Karpas-422 (cell line): ENCODE measurements around the gene SLC4A1. TPM values are rescaled to one million over a fixed set of nuclear protein-coding genes. Genes with fewer than 3 reads are reported as not detected.

ENCODE experiments used
- DNase-seq: peaks from one replicate; pipeline ENCODE4 v3.0.0-alpha.2; 2015
- H2AFZ ChIP-seq: fragments of 200-600 bp; sonication (generic); 2 replicates; pipeline ENCODE4 v1.6.1; 2014; ENCODE audit warnings: antibody characterized with exemption, low read length, mixed read lengths
- H3K27ac ChIP-seq: fragments of 200-600 bp; sonication (generic); 2 replicates; pipeline ENCODE4 v1.5.1; 2014; ENCODE audit warnings: mild to moderate bottlenecking, low read length, moderate library complexity
- H3K27me3 ChIP-seq: fragments of 200-600 bp; sonication (generic); 2 replicates; pipeline ENCODE4 v1.6.1; 2014; ENCODE audit warnings: low read length, mixed read lengths
- H3K36me3 ChIP-seq: fragments of 200-600 bp; sonication (generic); 2 replicates; pipeline ENCODE4 v1.6.1; 2014; ENCODE audit warnings: low read length, mixed read lengths; ENCODE audit not compliant: insufficient read depth
- H3K4me1 ChIP-seq: fragments of 200-600 bp; sonication (generic); 2 replicates; pipeline ENCODE4 v1.6.1; 2014; ENCODE audit warnings: mild to moderate bottlenecking, low read length, mixed read lengths
- H3K4me2 ChIP-seq: fragments of 200-600 bp; sonication (generic); 2 replicates; pipeline ENCODE4 v1.6.1; 2014; ENCODE audit warnings: low read length, low read depth, mild to moderate bottlenecking; ENCODE audit not compliant: poor library complexity, severe bottlenecking
- H3K4me3 ChIP-seq: fragments of 200-600 bp; sonication (generic); 2 replicates; pipeline ENCODE4 v1.5.1; 2014; ENCODE audit warnings: mild to moderate bottlenecking, antibody characterized with exemption, low read length, mixed read lengths
- H3K79me2 ChIP-seq: fragments of 200-600 bp; sonication (generic); 2 replicates; pipeline ENCODE4 v1.6.1; 2014; ENCODE audit warnings: mild to moderate bottlenecking, low read length, mixed read lengths
- H3K9ac ChIP-seq: fragments of 200-600 bp; sonication (generic); 2 replicates; pipeline ENCODE4 v1.6.0; 2014; ENCODE audit warnings: low read length
- H3K9me2 ChIP-seq: fragments of 200-600 bp; sonication (generic), shearing (Covaris generic); replicated peaks from 2 replicates; pipeline ENCODE4 v1.6.0; 2014; ENCODE audit warnings: mild to moderate bottlenecking, low read length, moderate library complexity; ENCODE audit not compliant: insufficient read depth
- H3K9me3 ChIP-seq: fragments of 300-700, 200-600 bp; sonication (generic); 2 replicates; pipeline ENCODE4 v1.6.1; 2014; ENCODE audit warnings: low read length, mixed read lengths
- H4K20me1 ChIP-seq: fragments of 200-600 bp; sonication (generic); 2 replicates; pipeline ENCODE4 v1.6.1; 2014; ENCODE audit warnings: mild to moderate bottlenecking, antibody characterized with exemption, low read length, low read depth; ENCODE audit not compliant: insufficient read depth
- total RNA-seq: library from RNA; depleted of rRNA; stranded (reverse); fragments of >200 nt; shearing (Covaris generic); gene quantifications from 2 replicates; pipeline ENCODE4 v1.2.3, GENCODE V29; 2014; ENCODE audit warnings: low replicate concordance; rRNA removed

The SLC4A1 gene
- total RNA-seq: 0.14 and 0.19 TPM in 2 replicates

DNA sequence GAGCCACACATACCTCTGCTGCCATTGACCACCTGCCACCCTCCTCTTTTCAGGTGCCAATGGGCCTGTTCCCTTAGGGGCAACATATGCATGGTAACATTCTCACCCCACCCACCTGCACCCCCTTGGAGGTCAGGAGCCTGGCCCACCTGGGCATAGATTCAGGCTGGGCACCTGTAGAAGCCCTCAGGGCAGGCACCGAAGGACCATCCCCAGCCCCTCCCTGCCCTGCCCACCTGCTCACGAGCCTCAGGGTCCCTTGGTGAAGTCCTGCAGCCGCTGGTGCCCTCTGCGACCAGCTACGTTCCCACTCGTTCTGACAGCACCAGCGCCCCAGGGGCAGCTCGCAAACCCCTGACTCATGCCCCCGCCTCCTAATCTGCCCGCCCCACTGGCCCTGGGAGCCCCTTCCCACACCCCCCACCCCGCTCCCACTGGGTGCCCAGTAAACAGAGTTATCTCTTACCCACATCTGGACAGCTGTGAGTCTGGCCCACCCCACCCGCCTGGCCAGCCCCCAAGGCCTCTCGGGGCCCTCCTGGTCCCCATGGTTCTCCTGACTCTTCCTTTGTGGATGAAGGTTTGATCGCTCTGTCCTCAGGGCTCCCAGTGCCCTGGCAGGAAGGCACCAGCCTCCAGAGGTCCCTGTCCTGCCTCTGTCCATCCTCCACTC, at the start of gene SLC4A1:
TSS of gene SLC4A1 (minus strand) at position 318 of the 673 bp plus-strand sequence. CDS start 5,269 bp downstream, outside the sequence.
- Histone ChIP-seq H3K4me1 (no peaks in the 10 kb centered on the region), H3K9me3 (no peaks in the 10 kb centered on the region), H3K9ac (no peak within 1 kb of the TSS), H2AFZ (no peak within 1 kb of the TSS), H3K9me2 (no peaks in the 10 kb centered on the region), H4K20me1 (no peaks in the 10 kb centered on the region), H3K27me3 (no peaks in the 10 kb centered on the region), H3K4me3 (no peak within 1 kb of the TSS), H3K4me2 (no peak within 1 kb of the TSS), H3K27ac (no peak within 1 kb of the TSS), H3K36me3 (no peaks in the 10 kb centered on the region), H3K79me2 (no peaks in the 10 kb centered on the region)
- no peak for DNase-seq

GRCh38 chr17:44317545-44317944, 49.6 kb upstream of the SLC4A1 start:
- Histone ChIP-seq H3K4me1 (peaks cover 12% of the 10 kb centered on the region), H4K20me1 (no peaks in the 10 kb centered on the region), H3K27ac (no peak overlapping the region), H3K79me2 (no peaks in the 10 kb centered on the region), H3K36me3 (no peaks in the 10 kb centered on the region; the same call in 1 of the 2 replicates), H3K9ac (no peak overlapping the region), H3K27me3 (no peaks in the 10 kb centered on the region), H3K9me3 (no peaks in the 10 kb centered on the region), H2AFZ (no peak overlapping the region), H3K4me3 (no peak overlapping the region), H3K9me2 (no peaks in the 10 kb centered on the region), H3K4me2 (no peak overlapping the region)
- no peak for DNase-seq

DNA sequence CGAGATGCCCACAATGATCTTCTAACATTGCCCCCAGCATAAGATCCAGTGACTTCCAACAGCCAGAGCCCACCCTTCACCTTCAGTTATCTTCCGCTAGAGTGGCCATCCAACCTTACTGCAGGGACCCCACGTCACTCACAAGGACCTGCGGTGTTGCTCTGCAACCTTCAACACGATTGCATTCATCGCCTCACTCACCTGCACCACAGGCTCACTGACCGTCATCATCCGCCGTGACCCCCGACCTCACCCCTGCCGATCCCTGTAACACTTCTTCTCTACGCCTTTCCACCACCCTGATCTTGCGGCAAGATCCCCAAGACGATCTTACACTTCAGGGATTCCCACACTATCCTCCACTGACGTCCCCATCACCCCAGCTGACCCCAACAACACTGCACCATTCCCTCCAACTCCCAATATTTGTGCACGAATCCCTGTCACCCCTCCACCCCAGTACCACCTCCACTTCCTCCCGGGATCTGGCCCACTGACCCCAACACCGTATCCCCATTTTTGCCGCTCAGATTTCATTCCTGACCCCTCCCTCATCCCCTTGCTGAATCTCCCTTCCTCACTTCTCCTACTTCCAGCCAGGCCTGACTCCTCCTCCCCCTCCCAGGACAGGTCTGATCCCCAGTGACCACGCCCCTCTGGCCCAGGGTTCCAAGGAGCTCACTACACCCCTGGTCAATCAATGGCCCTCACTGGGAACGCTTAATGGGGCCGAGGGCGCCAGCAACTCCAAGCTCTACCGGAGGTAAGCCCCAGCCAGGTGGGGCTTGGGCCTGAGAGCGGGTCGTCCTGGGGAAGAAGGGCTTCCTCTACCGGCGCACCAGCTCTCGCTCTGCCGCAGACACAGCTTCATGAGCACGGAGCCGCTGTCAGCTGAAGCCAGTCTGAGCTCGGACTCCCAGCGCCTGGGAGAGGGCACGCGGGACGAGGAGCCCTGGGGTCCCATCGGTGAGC, 48.1 kb upstream of the SLC4A1 start:
- Histone ChIP-seq H3K4me2 (peak overlapping the region; percentile 63), H3K27me3 (no peaks in the 10 kb centered on the region), H4K20me1 (no peaks in the 10 kb centered on the region), H3K79me2 (no peaks in the 10 kb centered on the region), H3K36me3 (no peaks in the 10 kb centered on the region), H3K9ac (peak overlapping the region; percentile 63), H3K27ac (no peak overlapping the region), H3K4me1 (peaks cover 12% of the 10 kb centered on the region), H3K9me2 (no peaks in the 10 kb centered on the region), H3K9me3 (no peaks in the 10 kb centered on the region), H3K4me3 (peak overlapping the region; percentile 65), H2AFZ (no peak overlapping the region)
- no peak for DNase-seq

- H3K4me1 ChIP-seq: peaks cover 20% of the 10 kb centered on the region
- H3K79me2 ChIP-seq: no peaks in the 10 kb centered on the region
- peak overlapping the region; percentile 63 for H3K9ac ChIP-seq
- H3K36me3 ChIP-seq: no peaks in the 10 kb centered on the region
- H3K4me3 ChIP-seq: peak overlapping the region; percentile 68
- peak overlapping the region; percentile 86 for H2AFZ ChIP-seq
- 0 out of 2 replicates have a peak, but pooled peaks cover 4% of the 10 kb centered on the region for H4K20me1 ChIP-seq
- H3K4me2 ChIP-seq: peak overlapping the region; percentile 74
- DNase-seq: peak; percentile 81
- no peak overlapping the region for H3K27ac ChIP-seq
- no peaks in the 10 kb centered on the region for H3K9me3 ChIP-seq
- no peaks in the 10 kb centered on the region for H3K27me3 ChIP-seq
- H3K9me2 ChIP-seq: no peaks in the 10 kb centered on the region
Observed at GRCh38 chr17:44314869-44315661, 47.1 kb upstream of the SLC4A1 start.

DNA sequence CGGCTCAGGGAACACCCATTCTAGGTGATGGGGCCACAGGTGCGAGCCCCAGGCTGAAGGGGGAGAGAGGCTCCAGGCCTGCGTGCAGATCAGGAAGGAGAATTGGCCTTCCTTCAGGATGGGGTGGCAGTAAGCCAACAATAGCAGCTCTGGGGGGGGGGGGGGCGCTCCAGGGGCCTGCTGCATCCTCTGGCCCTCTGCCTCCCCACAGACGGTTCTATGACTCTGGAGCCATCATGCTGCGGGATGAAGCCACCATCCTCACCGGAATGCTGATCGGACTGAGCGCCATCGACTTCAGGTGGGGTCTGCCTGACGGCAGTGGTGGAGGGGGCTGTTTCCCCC, 46.6 kb upstream of the SLC4A1 start:
- Histone ChIP-seq H2AFZ (no peak overlapping the region), H3K36me3 (no peaks in the 10 kb centered on the region), H3K27ac (no peak overlapping the region), H3K4me3 (peak overlapping the region; percentile 68), H3K27me3 (no peaks in the 10 kb centered on the region), H3K79me2 (no peaks in the 10 kb centered on the region), H3K4me1 (peaks cover 23% of the 10 kb centered on the region), H3K9ac (peak overlapping the region; percentile 63), H4K20me1 (0 out of 2 replicates have a peak, but pooled peaks cover 4% of the 10 kb centered on the region), H3K9me3 (no peaks in the 10 kb centered on the region), H3K4me2 (peak overlapping the region; percentile 74), H3K9me2 (no peaks in the 10 kb centered on the region)
- DNase-seq: no peak

- H3K9me3 ChIP-seq: no peaks in the 10 kb centered on the region
- no peaks in the 10 kb centered on the region for H3K79me2 ChIP-seq
- H3K4me3 ChIP-seq: no peak overlapping the region
- peaks cover 25% of the 10 kb centered on the region for H3K4me1 ChIP-seq
- H3K9ac ChIP-seq: no peak overlapping the region
- DNase-seq: no peak
- no peaks in the 10 kb centered on the region for H3K9me2 ChIP-seq
- 0 out of 2 replicates have a peak, but pooled peaks cover 4% of the 10 kb centered on the region for H4K20me1 ChIP-seq
- no peak overlapping the region for H3K4me2 ChIP-seq
- H3K27ac ChIP-seq: no peak overlapping the region
- H3K27me3 ChIP-seq: no peaks in the 10 kb centered on the region
- no peak overlapping the region for H2AFZ ChIP-seq
- no peaks in the 10 kb centered on the region for H3K36me3 ChIP-seq
Observed at GRCh38 chr17:44314031-44314430, 46.1 kb upstream of the SLC4A1 start.

DNA sequence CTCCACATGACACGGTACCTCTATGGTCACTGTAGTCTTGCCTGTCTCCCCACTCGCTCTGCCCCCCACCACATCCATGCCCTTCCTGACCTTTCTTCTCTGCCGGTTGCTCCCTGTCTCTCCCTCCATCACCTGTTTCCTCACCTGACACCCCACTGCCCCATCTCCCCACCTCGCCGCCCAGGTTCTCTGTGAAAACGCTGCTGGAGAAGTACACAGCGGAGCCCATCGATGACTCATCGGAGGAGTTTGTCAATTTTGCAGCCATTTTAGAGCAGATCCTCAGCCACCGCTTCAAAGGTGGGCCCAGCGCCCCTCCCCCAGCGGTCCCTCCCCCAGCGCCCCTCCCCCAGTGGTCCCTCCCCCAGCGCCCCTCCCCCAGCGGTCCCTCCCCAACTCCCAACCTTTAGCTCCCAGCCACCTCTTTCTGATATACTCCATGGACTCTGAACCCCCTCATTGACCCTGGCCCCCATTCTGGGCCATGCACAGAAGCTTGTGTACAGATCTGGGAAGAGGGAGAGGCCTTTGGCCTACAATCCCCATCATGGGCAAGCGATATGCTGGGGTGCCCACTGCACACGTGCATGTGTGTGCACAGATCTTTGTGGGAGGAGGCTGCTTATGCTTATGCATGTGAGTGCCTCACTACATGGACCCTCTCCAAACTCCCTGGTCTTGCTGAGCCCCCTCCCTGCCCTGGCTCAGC, 44.6 kb upstream of the SLC4A1 start:
- Histone ChIP-seq H3K4me2 (no peak overlapping the region), H3K36me3 (no peaks in the 10 kb centered on the region), H3K9me2 (no peaks in the 10 kb centered on the region), H2AFZ (no peak overlapping the region), H4K20me1 (0 out of 2 replicates have a peak, but pooled peaks cover 4% of the 10 kb centered on the region), H3K79me2 (no peaks in the 10 kb centered on the region), H3K9ac (no peak overlapping the region), H3K4me1 (peaks cover 35% of the 10 kb centered on the region), H3K4me3 (no peak overlapping the region), H3K27me3 (no peaks in the 10 kb centered on the region), H3K9me3 (no peaks in the 10 kb centered on the region), H3K27ac (no peak overlapping the region)
- DNase-seq: no peak
